RKO (cell line): Measurements from ENCODE around the gene MPPED1.

ENCODE experiments used
- DNase-seq: peaks from one replicate; pipeline ENCODE4 v3.0.0-alpha.2; 2016; ENCODE audit warnings: low spot score

Gene MPPED1

DNA sequence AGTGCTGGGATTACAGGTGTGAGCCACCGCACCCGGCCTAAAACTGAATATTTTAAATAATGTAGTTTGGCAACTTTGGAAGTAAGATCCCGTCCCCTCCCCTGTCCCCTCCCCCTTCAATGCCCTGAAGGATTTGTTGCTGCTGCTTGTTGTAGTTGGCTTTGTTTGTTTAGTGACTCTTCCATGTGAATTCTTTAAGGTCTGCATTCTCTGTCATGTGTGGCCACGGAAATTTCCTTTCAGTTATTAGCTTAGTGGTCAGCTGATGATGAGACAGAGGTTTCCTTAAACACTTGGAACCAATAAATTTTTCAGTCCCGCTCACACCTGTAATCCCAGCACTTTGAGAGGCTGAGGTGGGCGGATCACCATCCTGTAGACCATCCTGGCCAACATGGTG lies 109.9 kb downstream of the MPPED1 start:
- no peak for DNase-seq

DNA sequence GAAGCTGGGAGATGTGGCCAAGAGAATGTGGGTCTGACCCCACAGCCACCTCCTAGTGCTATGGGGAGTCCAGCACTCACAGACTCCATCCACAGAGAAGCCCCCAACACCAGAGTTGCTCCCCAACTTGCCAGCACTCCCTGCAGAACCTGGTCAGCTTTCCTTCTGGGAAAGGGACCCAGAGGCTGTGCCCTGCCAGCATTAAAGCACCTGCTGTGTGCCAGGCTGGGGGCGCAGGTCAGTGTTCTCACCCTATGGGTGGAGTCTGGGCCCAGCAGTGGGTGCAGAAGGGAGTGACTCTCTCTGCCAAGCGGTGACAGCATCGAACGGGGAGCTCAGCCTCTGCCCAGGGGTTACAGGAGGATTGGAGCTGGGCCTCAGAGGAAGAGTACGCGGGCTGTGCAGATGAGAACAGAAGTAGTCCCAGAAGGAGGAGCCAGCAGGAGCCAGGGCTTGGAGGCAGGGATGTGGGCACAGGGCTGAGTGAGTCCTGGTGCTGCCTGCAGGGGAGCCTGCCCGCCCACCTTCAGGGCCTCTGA lies 114.4 kb downstream of the MPPED1 start:
- no peak for DNase-seq

DNA sequence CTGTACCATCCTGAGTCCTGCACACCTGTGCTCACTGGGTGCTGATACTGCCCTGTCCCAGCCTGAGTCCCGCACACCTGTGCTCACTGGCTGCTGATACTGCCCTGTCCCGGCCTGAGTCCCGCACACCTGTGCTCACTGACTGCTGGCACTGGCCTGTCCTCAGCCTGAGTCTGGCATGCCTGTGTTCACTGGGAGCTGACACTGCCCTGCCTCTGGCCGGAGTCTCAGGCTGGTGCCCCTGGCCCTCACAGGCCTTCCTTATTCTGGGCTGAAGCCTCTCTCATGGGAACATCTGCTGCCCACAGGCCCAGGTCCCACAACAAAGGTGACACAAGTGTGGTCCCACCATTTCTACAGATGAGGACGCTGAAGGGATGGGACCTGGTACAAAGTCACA lies 115.1 kb downstream of the MPPED1 start:
- DNase-seq = no peak

DNA sequence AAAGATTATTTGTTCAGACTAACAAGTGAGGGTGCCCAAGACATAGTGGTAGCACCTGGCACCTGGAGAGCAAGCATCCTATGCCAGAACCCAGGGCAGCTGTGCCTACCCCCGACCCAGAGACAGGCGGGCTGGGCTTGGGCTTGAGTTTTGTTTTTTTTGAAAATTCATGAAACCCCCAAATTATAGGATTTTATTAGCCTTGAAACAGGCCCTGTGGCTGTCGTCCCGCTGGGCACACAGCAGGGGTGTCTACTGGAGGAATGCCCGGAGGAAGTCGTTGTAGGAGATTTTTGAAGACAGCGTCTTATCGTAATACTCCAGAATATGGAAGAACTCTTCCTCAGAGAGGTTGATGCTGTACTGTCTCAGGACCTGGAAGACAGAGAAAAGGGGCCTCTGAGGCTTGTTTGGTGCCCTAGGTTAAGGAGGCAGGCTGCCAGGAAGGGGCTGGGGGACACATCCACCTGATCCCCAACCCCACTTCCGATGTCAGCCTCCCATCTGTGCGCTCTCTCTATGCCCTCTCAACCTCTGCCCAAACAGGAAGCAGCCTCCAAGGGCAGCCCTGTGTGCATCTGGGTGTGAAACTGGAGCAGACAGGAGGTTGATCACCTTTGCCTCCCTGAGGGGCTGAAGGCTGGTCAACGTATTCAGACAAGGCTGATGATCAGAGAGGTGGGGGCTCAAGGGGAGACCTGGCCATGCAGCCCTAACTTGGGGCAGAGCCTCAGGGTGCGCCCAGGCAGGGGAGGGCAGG lies 117.0 kb downstream of the MPPED1 start:
- DNase-seq = no peak

DNA sequence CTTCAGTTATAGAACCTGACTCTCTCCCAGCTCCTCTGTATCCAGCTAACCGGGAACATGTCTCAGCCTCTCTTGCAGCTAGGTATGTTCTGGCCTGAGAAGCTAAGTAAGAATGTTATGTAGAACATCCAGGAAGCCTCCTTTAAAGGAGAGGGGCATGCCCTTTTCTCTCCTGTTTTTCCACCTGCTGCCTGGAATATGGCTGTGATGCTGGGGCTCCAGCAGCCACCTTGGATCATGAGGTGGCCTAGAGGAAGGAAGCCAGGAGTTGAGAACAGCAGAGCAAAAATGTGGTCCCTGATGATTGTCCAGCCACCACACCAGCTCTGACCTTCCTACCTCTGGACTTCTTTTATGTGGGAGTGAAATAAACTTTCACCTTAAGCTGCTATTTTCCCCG lies 117.6 kb downstream of the MPPED1 start:
- DNase-seq = no peak

DNA sequence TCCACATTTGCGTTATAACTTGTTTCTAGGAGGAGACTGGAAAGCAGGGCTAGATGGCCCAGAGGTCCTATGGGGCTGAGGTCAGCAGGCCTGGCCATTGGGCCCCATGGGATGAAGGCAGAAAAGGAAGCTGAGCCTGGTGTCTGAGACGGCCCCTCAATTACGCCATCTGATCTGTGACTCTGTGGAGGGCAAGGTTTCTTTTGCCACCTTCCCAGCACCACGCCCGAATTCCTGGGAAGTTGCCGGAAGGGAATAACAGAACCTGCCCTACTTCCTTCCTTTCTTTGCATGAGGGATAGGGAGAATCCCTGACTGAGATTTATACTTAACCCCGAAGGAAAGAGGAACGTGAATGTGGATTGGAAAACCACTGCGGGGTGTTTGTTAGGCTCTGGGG lies 118.1 kb downstream of the MPPED1 start:
- no peak for DNase-seq

DNA sequence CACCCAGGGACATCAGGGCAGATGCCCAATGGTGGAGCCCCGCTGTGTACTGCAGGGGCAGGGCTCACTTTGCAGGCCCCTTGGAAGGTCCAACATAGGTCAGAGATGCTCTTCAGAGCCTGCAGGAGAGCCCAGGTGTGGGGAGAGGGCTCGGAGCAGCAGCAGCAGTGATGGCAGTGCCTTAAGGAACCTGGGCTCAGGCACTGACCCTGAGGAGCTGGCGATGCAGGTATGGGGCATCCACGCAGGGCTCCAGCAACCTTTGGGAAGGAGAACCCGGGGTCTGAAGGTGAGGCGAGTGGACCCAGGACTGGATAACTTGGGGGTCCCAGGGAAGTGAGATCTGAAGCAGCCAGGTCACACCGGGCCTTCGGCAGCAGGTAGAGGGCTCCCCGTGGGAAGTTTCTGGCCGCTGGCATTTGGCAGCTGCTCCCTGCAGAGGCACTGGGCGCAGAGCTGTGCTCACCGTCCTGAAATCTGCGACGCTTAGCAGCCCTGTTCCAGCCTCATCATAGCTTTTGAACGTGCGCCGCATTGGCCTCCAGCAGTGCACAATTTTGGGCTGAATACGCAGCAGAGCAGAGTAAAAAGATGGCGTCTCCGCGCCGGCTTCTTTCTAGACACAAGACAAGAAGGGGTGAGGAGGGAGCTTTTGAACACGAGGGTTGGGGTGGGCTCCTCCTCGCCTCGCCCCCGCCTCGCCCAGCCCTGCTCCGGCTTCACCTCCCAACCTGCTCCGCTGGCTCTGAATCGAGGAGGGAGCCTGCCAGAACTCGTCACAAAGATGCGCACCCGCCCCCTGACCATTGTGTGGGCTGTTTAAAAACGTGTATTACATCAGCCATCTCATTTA lies 118.8 kb downstream of the MPPED1 start:
- no peak for DNase-seq

DNA sequence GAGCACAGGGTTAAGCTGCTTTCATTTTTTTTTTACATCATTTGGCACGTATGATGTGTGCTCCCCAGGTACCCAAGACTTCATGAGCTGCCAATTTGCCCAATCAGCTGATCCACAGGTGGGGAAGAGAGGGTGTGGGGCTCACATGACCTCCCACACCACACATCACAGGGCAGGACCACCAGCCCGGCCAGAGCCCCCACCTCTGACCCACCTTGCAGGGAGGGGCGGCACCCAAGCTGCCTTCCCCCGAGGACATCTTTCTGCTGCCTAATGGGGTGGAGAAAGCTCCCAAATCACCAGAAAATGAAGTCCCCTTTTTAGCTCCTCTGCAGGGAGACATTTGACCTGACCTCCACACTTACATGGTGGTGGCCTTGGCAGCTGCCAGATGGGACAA lies 119.8 kb downstream of the MPPED1 start:
- no peak for DNase-seq

DNA sequence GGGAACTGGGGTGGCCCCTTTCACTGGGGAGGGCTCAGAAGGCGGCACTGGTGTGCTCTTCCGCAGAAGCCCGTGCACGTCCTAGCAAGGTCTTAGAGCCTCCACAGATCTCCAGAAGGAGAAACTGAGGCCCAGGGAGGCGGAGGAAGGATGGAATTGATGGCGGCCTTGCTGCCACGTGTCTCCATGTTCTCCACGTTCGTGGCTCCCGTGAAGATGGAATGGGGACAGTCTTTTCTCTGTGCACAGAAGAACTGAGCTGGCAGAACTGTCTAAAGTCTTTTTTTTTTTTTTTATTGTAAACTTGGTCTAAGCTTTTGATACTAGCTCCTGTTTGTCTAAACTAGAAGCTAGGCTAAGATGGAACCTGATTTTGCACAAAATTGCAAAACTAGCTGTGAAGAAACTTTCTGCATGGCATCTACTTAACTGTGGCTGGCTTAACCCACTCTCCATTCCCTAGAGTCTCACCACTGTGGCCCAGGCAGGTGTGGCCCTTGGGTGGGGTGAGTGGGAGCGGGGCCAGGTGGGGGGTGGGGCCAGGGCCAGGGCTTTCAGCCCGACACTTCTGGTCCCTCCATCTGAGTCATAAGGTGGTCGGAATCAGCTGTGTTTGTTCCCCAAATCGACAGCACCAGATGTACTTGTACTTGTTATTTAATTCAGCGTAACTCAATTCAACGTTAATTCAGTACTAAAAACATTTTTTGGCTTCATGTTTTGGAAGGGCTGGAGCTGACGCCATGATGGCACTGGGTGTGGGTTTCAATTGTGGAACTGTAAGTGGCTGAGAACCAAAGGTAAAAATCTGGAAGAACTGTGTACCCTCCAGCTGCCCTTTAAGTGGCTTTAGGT lies 120.7 kb downstream of the MPPED1 start:
- DNase-seq = no peak

DNA sequence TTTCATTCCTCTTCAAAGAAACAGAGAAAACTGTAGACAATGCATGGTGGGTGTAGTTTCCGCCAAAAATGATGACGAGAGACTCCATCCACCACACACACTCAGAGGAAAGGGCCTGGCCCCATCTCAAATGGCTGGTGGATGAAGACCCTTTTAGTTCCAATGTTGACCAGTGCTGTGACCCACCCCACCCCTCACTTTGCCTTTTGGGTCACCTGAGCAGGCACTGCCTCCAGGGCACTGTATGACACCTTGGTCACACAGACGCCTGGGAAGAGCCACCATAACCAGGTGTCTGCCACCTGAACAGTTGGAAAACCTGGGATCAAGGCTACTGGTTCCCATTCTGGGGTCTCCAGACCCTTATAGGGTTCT lies 121.3 kb downstream of the MPPED1 start:
- DNase-seq = no peak

DNA sequence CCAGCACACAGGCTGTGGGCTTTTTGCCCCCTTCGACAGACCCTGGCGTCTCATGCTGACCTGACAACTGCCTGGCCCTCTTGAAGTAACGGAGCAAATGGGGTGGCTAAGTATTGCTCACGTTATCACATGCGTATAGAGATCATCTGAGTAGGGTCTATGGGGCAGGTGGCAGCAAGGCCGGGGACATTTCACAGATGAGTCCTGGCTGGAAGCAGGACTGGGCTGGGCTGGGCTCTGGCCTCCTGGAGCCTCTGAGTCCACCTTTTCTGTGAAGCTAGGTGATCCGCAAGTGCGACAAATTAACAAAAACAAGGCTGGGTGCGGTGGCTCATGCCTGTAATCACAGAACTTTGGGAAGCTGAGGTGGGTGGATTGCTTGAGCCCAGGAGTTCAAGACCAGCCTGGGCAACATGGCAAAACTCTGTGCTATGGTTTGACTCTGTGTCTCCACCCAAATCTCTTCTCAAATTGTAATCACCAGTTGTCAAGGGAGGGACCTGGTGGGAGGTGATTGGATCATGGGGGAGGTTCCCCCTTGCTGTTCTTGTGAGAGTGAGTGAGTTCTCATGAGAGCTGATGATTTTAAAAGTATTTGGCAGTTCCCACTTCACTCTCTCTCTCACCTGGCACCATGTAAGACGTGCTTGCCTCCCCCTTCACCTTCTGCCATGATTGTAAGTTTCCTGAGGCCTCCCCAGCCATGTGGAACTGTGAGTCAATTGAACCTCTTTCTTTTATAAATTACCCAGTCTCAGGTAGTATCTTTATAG lies 122.0 kb downstream of the MPPED1 start:
- DNase-seq = no peak

DNA sequence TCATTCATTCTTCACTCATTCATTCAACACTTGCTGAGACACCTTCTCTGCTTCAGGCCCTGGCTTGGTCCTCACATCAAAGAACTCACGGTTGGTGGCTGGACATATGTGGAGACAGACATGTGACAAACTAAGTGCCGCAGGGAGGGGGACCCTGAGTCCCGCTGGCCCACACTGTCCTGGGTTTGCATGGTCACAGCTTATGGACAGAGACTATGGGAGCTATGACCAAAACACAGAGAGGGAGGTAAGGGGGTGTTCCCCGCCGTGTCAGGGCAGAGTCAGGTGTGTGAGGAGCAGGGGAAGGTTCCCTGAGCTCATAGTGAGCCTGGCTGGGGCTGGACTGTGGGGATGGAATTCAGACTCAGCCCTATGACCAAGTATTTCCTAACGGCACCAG lies 123.1 kb downstream of the MPPED1 start:
- DNase-seq = no peak

DNA sequence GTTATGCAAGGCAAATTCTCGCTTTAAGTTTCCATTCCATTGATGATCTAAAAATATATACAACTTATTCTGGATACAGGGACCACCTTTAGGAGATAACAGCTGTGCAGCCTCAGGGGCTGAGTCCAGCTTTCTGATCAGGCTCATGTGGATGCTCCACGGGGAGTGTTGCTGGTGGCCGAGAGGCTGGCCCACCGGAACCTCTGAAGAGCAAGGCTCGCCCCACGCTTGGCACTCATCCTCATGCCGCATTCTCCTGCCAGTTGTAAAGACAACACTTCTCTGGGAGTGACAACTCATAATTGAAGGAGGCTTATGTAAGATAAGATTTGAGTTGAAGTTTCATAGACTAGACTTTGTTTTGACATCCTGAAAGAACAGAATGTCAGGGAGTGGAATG lies 123.5 kb downstream of the MPPED1 start:
- no peak for DNase-seq

DNA sequence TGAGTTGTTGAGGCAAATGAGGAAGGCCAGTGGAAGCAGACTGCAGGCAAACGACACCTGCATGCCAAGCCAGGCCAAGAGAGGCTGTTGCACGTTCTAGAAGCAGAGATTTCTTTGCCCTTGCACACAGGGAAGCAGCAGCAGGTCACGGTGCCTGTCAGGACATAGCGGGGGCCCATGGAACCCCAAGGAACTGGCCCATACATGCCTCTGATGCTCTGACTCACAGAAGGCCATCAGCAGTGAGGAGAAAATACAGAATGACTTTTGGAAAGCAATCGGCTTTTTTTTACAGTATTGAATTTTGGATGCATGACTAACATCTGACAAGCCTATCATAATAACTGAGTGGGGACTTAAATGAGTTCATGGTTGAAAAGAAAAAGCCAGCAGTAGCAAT lies 123.9 kb downstream of the MPPED1 start:
- no peak for DNase-seq

DNA sequence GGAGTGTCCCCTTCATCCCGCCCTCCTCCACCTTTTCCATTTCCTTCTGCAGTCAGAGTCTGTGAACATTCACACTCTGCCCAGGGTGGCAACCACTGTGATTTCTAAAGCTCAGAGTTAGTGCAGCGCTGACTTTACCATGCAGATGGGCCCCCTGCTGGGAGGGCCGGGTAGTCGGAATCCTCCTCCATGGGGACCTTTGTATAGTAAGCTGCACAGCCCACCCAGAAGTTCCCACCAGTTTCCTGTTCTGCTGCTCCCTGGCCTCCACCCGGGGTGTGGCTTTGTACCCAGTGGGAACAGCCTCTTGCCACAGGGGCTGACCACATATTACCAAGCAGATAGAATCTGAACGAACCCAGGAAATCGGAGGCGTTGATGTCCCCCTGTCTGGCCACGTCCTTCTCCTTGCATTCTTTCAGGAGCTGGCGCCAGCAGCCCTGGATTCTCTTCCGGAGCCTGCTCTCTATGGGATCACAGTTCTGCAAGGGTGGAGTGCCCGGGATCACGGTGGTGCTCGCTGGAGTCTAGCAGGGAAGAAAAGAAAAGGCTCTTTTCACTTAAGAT lies 125.3 kb downstream of the MPPED1 start:
- DNase-seq = no peak

DNA sequence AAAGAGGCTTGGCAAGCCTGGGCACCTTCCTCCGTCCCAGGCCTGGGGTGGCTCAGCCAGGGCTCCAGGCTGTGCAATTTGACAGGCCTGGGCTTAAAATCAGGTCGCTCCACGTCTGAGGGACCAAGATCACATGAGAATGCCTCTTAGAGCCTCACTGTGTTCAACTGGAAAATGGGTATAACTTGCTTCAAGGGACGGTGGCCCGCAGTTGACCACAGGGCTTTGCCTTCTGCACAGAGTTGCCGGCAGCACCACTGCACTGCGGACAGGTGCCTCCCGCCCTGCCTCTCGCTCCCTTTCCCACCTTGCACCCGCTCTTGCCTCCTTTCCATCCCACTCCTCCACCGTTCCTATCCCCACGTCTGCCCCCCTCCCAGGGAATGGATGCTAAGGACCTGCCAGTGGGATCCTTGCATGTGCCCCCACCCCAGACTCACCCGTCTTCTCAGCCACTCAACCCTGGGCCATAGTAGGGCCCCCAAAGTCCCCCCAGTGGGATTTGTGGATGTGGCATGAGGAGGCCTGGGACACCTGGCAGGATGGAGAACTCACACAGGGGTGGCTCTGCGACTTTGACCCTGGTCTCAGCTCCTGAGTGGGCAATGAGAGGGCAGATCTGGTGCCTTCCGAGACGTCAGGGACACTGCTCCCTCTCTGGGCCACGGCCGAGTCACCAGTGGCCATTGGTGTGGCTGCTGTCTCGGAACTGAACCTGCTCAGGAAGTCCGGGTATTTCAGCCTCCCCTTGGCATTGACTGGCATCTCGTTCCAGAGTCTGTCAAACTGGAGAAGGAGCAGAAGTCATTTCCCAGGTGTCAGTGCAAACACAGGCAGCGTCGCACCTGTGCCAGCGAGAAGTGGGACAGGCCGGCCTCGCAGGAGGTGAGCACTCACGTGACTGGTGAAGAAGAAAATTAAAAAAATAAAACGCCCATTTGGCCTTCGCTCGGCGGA lies 128.0 kb downstream of the MPPED1 start:
- no peak for DNase-seq

DNA sequence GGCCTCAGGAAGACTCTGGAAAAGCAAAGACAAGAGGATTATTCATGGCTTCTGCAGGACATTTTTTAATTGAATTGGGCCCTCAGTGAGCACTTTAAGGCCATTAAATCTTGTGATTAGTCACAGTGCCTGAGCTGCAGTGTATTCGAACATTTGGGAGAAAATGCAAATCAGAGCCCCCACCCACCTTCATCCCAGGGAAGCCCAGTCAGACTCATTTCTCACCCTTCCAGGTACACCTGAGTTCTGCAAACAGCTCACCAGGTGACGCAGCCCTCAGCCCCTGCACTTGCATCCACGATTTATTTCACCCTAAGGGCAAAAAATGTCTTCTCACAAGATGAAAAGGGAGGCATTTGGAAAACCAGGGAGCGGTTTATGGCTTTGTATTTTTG lies 128.7 kb downstream of the MPPED1 start:
- no peak for DNase-seq

DNA sequence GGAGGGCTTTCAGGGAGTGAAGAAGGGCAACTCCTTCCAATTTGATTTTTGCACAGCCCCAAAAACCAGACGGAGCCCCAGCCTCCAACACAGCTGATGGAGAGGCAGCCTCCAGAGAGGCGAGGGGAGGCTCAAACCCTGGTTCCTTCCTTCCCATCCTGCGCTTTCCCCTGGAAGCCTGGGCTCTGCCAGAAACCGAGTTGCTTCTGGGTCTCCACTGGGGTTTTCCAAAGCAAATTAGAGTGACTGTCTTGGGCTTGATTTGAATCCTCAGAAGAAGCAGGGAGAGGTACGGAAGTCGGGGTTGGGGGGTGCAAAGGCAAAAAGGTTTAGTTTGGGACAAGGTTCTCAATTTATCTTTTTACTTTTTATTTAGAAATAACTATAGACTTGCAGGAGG lies 129.2 kb downstream of the MPPED1 start:
- DNase-seq = no peak

DNA sequence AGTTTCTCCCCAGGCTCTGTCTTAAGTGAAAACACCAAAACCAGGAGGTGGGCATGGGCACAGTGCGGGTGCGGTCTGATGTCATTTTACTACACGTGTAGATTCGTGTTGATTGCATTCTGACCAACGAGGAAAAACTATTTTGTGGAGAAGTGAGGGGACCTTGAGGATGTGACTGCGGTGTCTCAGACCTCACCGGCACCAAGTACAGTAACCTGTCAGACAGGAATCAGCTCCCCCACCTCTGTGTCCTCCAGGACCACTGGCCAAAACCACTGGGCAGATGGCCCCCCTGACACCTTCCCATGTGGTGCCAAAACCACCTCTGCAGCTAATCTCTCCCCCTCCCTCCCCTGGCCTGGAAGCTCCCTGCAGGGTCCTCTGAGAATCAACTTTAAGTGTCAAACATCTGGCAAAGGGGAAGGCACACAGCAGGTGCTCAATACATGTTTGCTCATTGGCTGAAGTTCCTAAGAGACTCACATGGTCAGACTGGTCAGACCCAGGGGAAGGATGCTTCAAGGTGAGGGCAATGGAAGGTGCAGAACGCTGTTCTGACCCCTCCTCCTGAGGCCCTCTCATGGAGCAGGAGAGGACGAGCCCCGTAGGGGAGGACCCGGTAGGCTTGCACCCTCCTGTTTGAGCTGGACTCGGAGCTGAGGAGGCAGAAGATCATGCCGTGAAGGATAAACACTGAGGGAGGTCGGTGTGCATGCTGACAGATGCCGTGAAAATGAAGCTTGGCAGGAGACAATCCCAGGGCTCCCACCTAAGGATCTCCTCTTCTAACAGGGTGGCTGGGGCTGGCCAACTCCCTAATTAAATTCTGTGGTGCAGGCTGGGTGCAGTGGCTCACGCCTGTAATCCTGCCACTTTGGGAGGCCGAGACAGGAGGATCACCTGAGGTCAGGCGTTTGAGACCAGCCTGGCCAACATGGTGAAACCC lies 129.9 kb downstream of the MPPED1 start:
- DNase-seq = no peak
